ENCODE results near the gene DNAJB4.
"Not testable (repeated sequence)": the region's sequence is repeated elsewhere in the genome, so short reads cannot be mapped to it uniquely, and the experiment has no call there.

Gene DNAJB4

GRCh38 chr1:78061825-78062523 lies 57.2 kb downstream of the DNAJB4 start:
- H3K4me3 ChIP-seq (ENCODE audit: low read depth, low read length) = no peak overlapping the region

GRCh38 chr1:78064886-78065285 lies 60.1 kb downstream of the DNAJB4 start:
- H3K4me3 ChIP-seq (ENCODE audit: low read depth, low read length) = not testable (repeated sequence)

Data from iPS-11a (cell line).